ENCODE measurements around the gene USP15.

Gene USP15

DNA sequence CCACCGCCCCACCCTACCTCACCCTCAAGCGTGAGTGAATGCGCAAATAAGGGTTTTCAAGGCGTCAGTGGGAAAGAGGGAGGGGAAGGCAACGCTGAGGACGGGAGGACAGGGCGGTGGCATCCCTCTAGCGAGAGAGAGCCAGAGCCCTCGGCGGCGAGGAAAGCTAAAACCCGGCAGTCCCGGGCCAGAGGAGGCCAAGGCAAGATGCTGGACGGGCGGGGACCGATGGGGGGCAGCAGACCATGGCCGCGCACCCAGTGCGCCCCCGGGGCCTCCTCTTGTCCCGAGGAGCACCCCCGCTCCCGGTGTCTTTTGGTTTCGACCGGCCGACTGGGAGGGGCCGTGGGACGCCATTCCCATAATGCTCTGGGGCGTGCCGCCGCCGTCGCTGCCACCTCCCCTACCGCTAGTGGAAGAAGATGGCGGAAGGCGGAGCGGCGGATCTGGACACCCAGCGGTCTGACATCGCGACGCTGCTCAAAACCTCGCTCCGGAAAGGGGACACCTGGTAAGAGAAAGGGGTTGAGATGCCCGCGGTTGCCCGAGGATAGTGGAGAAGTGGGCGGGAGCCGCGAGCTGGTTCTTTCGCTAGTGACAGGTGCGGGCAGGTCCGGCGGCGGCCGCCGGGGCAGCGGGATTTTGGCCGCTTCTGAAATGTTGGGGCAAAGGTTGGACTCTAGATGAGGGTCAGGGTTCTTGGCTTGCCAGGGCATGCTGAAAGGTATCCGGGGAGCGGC lies at the start of gene USP15:
Gene USP15 (plus strand): TSS at position 412 of the 740 bp plus-strand sequence. CDS start 11 bp downstream, at position 423.
- DNase-seq = peak; percentile 96

DNA sequence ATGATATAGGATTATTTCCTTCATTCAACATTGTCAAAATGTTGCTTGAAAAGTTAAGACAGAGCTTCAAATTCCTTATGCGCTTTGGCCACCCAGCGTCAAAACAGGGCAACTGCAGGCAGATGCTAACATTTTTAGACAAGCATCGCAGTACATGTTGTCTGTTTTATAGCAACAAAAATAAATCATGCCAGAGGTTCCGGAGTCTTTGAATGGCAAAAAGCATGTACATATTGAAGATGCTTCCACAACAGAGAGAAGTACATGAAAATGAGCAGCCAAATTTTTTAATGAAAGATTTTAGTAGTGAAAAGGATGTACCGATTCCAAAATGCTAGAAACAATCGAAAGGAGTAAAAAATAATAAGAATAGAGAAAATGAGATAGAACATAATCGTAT lies 49.8 kb upstream of the USP15 start:
- peak; percentile 79 for DNase-seq

DNA sequence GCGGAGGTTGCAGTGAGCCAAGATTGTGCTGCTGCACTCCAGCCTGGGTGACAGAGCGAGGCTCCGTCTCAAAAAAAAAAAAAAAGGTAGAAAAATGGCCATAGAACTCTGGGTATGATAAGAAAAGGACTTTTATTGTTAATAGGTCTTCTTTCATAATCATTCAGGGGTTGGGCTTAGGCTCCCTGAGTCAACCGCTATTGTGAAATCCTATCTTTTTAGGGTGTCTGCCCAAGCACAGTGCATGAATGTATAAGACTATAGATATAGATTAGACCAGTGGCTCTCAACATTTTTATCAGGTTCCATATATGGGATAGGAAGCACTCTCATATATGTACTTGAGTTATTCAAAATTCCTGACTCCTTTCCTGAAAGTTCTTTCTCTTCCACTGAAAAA lies 48.7 kb upstream of the USP15 start:
- peak; percentile 87 for DNase-seq

DNA sequence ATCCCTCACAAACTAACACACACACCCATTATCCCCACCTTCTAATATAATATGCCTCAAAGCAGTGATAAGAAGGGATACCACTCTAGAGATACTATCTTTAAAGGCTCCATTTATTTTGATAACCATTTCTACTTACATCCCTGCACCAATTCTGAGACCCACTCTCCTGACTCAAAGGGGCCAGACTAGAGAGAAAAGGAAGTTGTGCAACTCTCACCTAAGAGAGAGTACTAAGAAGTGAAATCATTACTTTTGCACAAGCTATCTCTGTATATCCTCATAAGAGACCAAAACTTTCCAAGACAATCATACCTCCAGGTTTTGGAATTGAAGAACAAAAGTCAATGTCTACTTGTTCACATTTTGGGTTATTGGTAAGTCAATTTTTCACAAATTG lies 45.4 kb upstream of the USP15 start:
- peak; percentile 25 for DNase-seq

DNA sequence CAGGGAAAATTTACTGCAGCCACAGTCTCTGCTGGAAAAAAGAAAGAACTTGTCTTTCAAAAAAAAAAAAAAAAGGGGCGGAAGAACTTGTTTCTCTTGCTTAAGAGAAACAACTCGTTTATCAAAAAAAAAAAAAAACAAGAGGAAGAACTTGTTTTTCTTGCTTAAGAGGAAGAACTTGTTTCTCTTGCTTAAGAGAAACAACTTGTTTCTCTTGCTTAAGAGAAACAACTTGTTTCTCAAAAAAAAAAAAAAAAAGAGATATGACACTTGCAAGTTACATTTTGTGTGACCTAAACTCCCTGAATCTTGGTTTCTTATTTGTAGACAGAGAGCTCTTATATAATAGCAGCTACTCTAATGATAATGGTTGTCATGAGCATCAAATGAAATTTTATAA lies 44.7 kb upstream of the USP15 start:
- no peak for DNase-seq

DNA sequence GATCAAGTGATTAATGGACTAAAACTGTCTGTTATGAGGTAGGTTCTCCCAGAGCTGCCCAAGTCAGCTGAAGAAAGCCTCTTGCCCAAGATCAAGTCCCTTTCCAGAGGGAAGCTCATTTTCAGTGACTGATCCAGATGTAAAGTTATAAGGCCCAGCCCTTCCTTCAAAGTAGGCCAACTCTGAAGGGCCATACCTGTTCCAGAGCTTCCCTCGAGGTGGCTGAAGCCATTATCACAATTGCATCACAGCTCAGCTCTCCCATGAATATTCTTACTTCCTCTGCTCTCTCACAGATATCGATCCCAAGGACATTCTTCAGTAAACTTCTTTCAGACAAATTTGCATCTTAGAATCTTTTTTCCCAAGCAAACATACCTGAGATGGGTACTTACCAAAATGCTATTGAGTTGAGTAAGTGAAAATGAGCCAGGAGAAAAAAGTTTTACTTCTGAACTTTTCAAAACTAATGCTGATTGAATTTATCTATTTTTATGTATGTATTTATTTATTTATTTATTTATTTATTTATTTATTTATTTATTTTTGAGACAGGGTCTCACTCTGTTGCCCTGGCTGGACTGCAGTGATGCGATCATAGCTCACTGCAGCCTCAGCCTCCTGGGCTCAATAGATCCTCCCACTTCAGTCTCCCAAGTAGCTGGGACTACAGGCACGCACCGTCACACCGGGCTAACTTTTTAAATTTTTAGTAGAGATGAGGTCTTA lies 42.6 kb upstream of the USP15 start:
- DNase-seq = no peak

DNA sequence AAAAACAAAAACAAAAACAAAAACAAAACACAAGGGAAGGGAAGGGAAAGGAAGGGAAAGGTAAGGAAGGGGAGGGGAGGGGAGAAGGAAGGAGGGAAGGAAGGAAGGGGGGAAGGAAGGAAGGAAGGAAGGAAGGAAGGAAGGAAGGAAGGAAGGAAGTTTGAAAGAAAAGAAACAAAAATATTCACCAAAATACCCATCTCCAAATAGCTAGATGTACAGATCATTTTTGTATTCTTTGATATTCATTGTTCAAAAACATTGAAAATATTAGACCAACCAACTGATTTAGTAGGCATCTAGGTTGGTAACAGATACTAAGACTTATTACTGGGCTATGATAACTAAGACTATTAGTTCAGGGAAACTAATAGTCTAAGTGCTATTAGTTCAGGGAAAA lies 39.1 kb upstream of the USP15 start:
- no peak for DNase-seq

DNA sequence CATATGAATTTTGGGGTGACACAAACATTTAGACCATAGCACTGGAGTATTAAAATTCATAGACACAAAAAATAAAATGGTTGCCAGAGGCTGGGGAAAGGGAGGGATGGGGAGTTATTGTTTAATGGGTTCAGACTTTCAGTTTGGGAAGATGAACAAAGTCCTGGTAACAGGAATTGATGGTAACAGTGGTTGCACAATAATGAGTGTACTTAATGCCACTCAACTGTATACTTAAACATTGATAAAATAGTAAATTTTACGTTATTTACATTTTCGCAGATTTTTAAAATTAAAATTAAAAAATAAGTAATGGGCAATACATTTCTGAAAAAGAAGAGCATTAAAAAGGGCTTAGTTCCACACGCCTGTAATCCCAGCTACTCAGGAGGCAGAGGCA lies 35.6 kb upstream of the USP15 start:
- DNase-seq = no peak

DNA sequence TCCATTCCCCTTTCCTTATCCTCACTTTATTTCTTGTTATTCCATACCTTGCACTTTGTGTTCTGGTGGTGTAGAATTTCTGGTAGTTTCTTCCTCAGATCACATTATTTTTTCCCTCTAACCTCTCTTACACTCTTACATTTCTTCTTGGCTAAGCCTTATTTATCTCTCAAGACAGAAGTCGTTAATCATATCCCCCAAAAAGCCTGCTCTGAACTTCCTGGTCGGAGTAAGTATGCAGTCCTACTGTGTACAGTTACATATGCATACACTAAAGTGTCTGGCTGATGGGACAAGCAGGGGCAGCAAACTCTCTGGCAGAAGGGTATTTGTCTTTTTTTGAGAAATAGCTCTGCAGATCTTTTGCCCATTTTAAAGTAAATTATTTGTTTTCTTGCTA lies 33.1 kb upstream of the USP15 start:
- DNase-seq = no peak

DNA sequence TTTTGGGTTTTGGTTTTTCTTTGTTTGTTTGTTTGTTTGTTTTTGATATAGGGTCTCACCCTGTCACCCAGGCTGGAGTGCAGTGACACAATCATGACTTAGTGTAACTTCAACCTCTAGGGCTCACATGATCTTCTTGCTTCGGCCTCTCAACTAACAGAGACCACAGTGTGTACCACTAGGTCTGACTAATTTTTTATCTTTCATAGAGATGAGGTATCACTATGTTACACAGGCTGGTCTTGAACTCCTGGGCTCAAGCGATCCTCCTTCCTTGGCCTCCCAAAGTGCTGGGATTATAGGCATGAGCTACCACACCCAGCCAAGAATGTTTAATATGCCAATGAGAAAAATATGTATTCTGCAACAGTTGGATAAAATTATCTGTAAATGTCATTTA lies 29.6 kb upstream of the USP15 start:
- DNase-seq = no peak

DNA sequence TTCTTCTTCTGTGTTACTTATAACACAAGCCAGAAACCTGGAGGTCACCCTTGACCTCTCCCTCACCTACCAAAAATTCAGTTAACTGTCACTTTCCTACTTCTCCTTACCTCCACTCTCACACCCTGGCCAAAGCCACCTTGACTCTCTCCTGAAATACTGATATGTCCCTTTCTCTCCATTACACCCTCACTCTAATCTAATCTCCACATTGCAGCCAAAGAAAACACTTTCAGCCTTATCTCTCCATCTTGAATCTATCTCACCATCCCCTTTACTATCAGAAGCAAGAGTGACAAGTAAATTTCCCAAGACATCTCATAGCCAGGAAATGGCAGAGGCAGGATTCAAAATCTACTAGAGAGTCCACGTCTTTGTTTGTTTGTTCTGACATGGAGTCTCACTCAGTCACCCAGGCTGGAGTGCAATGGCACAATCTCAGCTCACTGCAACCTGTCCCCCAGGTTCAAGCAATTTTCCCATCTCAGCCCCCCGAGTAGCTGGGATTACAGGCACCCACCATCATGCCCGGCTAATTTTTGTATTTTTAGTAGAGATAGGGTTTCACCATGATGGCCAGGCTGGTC lies 28.0 kb upstream of the USP15 start:
- no peak for DNase-seq

DNA sequence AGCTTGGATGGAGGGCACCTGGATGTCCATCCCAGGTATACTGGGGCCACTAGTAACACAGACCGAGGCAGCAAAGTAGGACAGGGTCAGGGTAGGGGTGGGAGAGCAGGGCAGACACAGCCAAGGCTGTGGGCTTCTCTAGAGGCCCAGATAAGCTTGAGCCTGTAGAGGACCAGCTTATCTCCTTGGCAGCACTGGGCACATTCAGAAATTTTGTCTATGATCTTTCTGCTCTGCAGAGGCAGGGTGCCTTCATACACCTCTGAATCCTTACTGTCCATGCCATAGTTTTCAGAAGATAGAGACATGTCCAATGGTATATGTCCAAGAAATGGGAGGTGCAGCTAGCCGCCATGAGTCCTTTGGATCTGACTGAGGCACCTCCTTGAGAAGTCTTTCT lies 26.4 kb upstream of the USP15 start:
- DNase-seq = peak; percentile 71

DNA sequence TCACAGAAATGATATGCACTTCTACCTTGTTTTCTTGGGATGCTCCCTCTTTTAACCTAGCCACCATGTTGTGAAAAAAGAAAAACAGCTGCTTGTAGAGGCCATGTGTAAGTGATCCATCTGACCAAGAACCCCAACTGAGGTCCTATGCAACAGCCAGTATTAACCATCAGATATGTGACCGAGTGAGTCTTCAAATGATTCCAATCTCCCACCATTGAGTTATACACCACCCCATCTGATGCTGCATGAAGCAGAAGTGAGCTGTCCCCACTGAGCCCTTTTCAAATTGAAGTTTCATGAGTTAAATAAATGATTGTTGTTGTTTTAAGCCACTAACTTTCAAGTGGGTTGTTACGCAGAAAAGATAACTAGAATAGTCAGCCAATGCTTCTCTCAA lies 20.6 kb upstream of the USP15 start:
- DNase-seq = no peak

DNA sequence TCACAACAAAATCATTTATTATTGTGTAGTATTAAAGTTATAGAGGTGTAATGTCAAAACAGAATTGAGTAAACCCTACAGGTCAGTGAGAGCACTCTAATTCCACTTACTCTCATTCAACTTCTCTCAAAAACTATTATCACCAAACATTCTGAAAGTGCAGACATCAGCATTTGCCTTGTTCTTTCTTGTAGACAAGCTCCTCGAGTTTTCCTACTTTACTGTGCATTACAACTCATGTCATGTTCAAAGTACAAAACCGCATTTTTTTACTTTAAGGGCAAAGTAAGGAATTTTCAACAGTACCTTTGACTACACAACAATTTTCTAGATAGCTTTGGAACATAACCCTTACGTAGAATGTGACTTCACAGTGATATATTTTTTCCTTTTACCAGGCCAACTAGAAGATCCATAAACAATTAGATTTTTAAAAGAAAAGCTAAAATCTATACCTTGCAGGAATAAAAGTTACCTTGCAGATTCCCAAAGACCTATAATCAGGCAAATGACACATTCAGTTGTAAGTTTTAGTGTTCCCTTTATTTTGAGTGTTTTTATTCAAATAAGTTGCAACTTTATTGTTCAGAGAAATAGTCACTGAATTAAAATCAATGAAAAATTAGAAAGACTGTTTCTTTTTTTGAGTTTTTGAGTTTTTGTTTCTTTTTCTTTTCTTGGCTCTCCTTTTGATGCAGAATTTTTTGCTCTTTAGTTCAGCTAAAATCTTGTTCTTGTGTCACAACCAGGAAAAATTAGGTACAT lies 12.7 kb upstream of the USP15 start:
- no peak for DNase-seq

DNA sequence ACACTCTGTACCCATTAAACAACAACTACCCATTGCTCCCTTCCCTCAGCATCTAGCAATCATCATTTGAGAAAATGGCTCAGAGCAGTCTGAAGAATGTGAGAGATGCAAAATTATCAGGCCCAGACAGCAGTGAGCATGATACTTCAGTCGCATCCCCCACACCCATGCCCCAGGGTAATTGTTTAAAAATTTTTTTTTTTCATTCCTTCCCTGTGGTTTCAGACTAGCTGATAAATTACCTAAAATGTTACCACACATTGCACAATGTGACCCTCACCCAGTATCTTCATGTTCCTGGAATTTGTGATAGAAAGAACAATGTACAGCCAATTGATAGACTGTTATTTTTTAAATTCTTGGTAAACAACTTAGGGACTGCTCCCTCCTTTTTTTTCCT lies 11.3 kb upstream of the USP15 start:
- peak; percentile 98 for DNase-seq

DNA sequence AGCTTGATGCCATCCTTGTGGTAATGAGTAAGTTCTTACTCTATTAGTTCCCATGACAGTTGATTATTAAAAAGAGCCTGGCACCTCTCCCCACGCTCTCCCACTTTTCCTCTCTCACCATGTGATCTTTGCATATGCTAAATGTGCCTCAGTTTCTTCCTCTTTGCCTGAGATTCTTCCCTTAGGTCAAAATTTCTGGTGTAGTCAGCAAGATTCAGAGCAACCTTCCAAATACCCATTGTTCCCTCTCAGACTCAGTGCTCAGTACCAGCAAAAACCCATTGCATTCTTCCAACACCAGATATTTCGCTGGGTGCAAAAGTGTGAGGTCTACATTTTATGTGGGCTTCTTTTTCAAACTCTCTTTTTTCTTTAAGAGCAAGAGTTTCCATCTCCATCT lies 10.8 kb upstream of the USP15 start:
- no peak for DNase-seq

DNA sequence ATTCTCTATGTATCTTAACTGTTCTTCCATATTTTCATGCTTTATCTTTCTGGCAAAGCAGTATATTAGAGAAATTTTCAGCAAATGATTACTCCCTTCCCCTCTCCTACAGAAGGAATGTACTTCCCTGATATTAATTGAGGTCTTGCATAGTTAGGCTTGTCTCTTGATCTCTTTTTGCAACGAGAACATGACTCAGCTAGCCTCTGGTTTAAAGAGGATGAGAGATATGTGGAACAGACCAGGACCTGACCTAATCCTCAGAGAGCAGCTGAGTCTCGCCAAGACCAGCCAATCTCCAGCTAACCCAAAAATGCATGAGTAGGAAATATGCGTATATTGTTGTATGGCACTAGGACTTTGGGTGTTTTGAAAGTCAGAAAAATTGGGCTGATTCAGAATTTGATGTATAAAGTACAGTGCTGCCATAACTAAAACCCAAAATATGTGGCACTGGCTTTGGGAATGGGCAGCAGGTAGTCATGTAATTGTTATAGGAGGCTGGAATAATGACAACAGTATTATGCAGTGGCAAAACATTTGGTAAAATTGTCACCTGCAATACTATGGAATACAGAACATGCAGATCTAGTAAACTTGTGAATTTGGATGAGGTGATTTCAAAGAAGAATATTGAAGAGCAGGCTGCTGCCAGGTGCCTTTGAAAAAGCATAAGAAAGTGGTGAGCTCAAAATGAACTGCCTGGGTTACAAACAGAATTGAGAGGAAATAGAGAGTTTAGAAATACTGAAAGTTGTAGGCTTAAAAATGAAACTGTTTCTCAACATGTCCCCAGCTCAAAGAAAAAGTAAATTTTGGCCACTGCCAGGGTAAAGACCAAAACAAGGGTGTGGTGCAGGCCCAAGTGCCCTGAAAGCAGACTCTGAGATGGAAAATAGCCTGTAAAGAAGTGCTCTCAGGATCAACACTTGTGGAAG lies 9.3 kb upstream of the USP15 start:
- DNase-seq = peak; percentile 99

DNA sequence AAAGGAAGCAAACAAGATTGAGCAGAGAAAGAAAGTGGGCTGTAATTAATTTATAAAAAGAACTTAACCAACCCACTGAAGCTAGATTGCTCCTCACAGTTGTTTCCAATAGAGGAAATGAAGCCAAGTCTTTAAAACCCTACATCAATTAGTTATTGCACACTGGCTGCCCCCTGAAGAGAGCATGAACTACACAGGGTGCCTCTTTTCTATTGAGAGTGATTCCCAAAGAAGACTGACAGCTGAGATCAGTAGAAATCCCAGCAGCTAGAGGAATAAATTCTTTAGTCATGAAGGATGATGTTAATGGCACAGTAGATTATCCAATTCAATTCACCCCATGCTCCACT lies 8.6 kb upstream of the USP15 start:
- no peak for DNase-seq

DNA sequence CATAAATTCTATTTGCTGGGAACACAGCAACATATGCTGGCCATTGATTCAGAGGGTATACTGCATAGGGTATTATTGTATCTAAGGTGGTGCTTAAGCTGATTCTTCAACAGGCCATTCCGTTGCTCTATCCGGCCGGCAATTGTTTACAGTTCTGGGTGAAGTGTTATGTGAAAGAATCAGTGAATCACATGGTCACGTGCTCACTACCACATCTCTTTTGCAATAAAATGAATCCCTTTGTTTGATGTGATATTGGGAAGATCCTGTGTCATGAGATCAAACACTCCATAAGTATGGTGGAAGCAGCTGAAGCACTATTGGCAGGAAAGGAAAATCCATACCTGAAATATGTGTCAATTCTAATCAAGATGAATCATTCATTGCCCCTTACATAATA lies 7.6 kb upstream of the USP15 start:
- no peak for DNase-seq

DNA sequence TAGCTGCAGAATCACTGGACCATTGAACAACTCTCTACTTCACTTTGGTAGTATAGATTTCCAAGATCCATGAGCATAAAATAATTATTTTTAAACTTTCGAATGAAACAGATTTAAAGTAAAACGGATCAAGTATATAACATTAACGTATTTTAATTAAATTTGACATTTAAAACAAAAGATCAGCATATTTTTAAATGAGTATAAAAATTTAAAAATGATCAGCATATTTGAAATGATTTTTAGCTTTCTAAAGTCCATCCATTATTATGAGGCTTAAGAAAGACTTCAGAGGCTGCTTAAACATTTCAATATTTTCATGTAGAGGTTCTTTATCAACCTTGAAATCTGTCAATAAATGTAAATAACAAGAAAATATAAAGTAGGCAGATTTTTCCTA lies 5.2 kb upstream of the USP15 start:
- DNase-seq = no peak

DNA sequence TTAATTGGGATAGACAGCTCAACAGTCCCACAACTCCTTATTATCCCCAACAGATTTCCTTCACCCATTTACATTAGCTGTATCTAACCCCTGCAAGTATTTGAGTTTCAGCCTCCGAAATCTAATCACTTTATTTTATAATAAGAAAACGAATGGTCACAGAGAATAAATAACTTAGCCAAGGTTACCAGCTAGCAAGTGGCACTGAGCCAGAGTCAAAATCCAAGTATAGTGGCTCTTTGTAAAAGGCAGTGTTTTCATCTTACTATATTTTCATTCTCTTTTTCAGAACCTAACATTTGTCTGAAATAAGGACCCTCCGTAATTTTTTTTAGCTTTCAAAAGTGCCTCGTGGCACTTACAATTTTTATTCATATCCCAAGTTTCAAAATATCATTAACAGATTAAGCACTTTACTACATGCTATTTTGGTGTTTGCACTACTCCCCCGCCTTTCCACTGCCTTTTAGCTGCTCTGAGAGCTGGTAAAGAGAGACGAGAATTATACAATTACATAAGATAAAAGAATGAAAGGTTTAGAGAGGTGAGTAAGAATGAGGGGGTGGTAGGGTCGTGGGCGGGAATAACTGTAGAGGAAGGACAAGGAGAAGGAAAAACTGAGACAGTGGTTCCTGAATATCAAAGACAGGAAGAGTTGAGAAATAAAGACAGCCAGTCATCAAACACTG lies 3.7 kb upstream of the USP15 start:
- peak; percentile 47 for DNase-seq

DNA sequence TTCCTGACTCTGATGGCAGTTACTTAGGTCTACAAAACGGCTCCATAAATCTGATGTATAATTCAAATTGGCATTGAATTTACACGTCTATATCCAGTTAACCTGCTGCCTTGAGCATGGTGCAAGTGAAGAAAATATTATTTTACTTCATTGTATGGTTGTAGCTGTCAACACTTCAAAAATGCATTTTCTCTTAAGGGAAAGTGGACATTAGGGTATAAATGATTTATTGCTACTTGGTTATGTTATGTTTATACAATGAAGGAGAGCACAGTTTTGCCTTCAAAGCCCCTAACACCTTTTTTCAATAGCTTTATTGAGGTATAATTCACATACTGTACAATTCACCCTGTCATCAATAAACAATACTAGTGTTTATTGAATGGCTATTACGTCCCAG lies 2.0 kb upstream of the USP15 start:
- DNase-seq = no peak

Data from hematopoietic multipotent progenitor cell treated with erythropoietin and hydrocortisone succinate and interleukin-3 and kit ligand, for 8 days (in vitro differentiated cells).